Mesodermal cell (in vitro differentiated cells): ENCODE data around the gene OTUD4.
"Not testable (repeated sequence)": the region's sequence is repeated elsewhere in the genome, so short reads cannot be mapped to it uniquely, and the experiment has no call there.

ENCODE experiments used
- H3K27ac ChIP-seq: 2 replicates; pipeline ENCODE4 v1.7.0; 2013; ENCODE audit warnings: mild to moderate bottlenecking, low read depth, low read length, moderate library complexity; ENCODE audit not compliant: severe bottlenecking
- H3K36me3 ChIP-seq: 2 replicates; pipeline ENCODE4 v1.7.1; 2013; ENCODE audit warnings: mild to moderate bottlenecking, low read length, moderate library complexity; ENCODE audit not compliant: control insufficient read depth, insufficient read depth
- H3K4me1 ChIP-seq: one replicate; pipeline ENCODE4 v1.7.1; 2013; ENCODE audit warnings: mild to moderate bottlenecking, low read length; ENCODE audit not compliant: insufficient read depth, control insufficient read depth, poor library complexity, severe bottlenecking
- H3K4me3 ChIP-seq: 2 replicates; pipeline ENCODE4 v1.7.0; 2013; ENCODE audit warnings: low read length, control low read depth, mild to moderate bottlenecking; ENCODE audit not compliant: insufficient read depth, poor library complexity, severe bottlenecking; ENCODE audit errors: extremely low read depth
- H3K9me3 ChIP-seq: 2 replicates; pipeline ENCODE4 v1.7.1; 2013; ENCODE audit warnings: mild to moderate bottlenecking, low read length, moderate library complexity; ENCODE audit not compliant: control insufficient read depth
- WGBS, 2 experiments: methylation state at CpG; one replicate each; pipeline ENCODE4 v1.1.5; 2013; ENCODE audit warnings: missing lambda C conversion rate in 2 of 2; ENCODE audit not compliant: insufficient coverage in 2 of 2; 5-methylcytosine and 5-hydroxymethylcytosine counted together

Gene OTUD4

DNA sequence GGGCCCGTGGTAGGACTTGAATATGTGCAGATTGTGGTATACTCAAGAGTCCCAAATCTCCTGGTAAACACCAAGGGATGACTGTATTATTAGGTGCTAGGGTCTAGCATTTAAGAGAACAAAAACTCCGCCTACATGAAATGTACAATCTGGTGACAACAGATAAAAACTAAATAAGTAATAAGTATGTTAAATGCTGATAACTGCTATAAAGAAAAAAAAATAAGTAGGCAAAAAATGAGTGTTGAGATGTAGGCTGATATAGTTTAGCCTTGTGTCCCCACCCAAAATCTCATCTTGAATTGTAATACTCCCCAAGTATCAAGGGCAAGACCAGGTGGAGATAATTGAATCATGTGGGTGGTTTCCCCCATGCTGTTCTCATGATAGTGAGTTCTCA, 23.4 kb downstream of the OTUD4 start:
- no peak overlapping the region for H3K4me3 ChIP-seq
- peaks cover 64% of the 10 kb centered on the region for H3K36me3 ChIP-seq
- 100% methylated on average over 1 of the region's 2 CpGs; no CpG with 5 or more reads in 1 of the 2 experiments for whole genome bisulfite sequencing, 2 experiments
- H3K9me3 ChIP-seq = no peaks in the 10 kb centered on the region
- H3K4me1 ChIP-seq = no peaks in the 10 kb centered on the region
- H3K27ac ChIP-seq = no peak overlapping the region

DNA sequence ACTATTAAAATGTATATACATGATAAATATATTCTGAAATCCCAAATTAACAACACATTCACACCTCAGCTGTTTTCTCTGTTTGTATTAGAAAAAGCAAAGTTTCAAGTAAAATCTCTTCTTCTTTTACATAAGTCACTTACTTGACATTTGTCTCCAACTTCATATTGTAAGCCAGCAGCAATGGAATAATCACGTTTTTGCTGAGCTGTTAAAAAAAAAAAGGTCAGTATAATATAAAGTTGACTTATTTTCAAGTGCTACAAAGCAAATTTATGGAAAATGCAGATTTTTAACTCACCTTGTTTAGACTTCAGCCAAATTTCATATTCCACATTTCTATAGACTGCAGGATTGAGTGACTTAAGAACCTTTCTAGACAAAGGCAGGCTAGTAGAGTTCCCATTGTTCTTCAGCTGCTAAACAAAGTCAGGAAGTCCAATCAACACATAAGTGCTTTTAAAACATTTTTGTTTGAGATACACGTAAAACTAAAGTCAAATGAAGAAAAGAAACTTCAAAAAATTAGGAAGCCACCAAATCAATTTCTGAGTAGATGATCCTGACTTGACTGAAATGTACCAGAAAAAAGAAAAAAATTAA, 25.0 kb downstream of the OTUD4 start:
- H3K4me3 ChIP-seq = no peak overlapping the region
- no peaks in the 10 kb centered on the region for H3K9me3 ChIP-seq
- WGBS, 2 experiments = no CpG with 5 or more reads among the region's 2 CpGs
- no peaks in the 10 kb centered on the region for H3K4me1 ChIP-seq
- H3K36me3 ChIP-seq = peaks cover 65% of the 10 kb centered on the region
- H3K27ac ChIP-seq = no peak overlapping the region

DNA sequence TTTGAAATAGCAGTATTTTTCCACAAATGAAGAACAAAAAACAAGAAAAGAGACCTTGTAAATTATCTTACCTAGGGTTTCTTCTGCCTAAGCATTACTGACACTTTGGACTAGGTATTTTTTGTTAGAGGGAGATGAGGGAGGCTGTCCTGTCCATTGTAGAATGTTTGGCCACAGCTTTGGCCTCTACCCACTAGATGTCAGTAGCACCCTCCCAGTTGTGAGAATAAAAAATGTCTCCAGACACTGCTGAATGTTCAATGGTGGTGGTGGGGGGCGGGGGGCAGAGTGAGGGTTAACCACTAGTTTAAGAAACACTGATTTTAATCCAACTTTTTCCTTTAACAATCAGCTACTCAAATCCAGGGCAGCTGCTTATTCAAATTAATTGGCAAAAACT, 25.8 kb downstream of the OTUD4 start:
- peaks cover 63% of the 10 kb centered on the region for H3K36me3 ChIP-seq
- no CpG with 5 or more reads among the region's 1 CpG for WGBS, 2 experiments

DNA sequence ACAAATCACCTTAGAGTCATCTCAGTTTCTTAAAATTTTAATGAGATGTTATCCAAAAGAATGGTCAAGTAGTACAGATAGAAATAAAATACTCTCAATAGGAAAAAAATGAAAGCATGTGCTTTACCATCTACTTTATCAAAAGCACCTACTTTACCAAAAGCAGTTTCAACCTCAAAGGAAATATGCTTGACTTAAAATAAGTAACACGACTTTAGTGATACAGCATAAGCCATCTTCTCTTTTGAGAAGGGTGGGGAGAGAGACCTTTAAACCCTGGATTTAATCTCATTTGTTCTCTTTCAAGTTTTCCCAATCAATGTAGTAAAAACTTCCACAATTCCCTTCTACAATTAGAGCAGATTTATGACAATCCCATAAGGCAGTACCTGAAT, 26.5 kb downstream of the OTUD4 start:
- H3K36me3 ChIP-seq = peaks cover 66% of the 10 kb centered on the region
- H3K27ac ChIP-seq = no peak overlapping the region
- no peaks in the 10 kb centered on the region for H3K4me1 ChIP-seq
- whole genome bisulfite sequencing, 2 experiments = no CpG with 5 or more reads among the region's 1 CpG
- no peaks in the 10 kb centered on the region for H3K9me3 ChIP-seq
- H3K4me3 ChIP-seq = no peak overlapping the region

More for the DNA sequence above, 25.8 kb downstream of the OTUD4 start:
- H3K4me1 ChIP-seq = no peaks in the 10 kb centered on the region
- no peak overlapping the region for H3K27ac ChIP-seq
- no peaks in the 10 kb centered on the region for H3K9me3 ChIP-seq
- no peak overlapping the region for H3K4me3 ChIP-seq

DNA sequence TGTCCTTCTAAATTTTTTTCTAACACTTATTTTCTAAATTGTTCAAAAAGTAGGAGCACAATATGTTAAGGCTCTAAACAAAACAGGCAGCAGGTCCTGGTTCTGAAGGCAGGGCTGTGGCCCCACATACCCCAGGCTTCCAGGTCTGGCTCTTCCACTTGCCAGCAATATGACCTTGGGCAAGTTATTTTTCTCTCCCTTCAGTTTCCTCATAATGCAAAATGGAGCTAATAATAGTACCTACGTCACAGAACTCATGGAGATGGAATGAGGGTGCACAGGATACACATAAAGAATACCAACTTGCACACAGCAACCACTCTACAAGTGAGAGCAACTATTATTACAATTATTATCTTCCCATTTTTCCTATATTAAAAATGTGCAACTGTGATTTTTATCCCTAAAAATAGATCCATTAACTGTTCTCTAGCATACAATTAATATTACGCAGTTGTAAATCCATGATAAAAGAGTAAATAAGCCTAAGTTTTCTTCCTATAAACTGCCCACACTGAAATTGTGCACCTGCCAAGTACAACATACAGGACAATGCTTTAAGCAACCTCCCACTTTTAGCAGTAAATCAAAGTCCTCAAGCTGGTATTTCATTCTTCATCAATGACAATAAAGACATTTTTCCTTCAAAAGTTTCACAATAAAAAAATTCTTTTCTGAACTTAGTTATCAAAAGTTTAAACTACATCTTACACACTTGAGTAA, 27.0 kb downstream of the OTUD4 start:
- no peak overlapping the region for H3K4me3 ChIP-seq
- no peak overlapping the region for H3K27ac ChIP-seq
- H3K36me3 ChIP-seq = peaks cover 63% of the 10 kb centered on the region
- H3K4me1 ChIP-seq = no peaks in the 10 kb centered on the region
- WGBS, 2 experiments = 92% methylated on average over 2 of the region's 2 CpGs; no CpG with 5 or more reads in 1 of the 2 experiments
- no peaks in the 10 kb centered on the region for H3K9me3 ChIP-seq

DNA sequence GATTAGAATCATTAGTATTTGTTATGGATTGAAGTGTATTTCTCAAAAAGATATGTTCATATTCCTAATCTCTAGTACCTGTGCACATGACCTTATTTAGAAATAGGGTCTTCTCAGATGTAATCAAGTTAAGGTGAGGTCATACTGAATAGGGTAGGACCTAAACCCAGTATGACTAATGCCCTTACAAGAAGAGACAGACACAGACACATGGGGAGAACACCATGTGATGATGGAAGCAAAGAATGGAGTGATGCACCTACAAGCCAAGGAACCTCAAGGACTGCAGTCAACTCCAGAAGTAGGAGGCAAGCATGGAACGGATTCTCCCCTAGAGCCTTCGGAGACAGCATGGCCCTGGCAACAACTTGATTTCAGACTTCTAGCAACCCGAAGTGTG, 31.4 kb downstream of the OTUD4 start:
- H3K27ac ChIP-seq = no peak overlapping the region
- 83 to 97% methylated on average over 1 to 2 of the region's 3 CpGs for WGBS, 2 experiments
- no peaks in the 10 kb centered on the region for H3K9me3 ChIP-seq
- no peaks in the 10 kb centered on the region for H3K4me1 ChIP-seq
- peaks cover 69% of the 10 kb centered on the region for H3K36me3 ChIP-seq
- H3K4me3 ChIP-seq = no peak overlapping the region

DNA sequence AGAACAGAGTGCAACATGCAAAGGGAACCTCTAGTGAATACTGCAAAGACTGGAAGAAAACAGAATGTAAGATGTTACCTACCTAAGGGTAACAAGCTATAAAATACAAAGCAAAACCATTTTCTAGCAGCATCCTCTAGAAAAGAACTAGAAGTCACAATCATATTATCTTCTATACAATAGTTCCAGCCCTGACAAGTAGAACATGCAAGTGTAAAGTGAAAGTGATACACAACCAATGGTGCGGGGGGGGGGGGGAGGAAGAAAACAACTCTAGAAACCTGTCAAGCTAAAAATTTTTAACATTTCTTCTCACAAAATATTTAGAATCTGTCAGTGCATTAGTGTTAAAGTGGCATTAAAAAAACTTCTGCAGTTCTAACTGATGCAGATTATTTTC, 44.2 kb downstream of the OTUD4 start:
- H3K4me1 ChIP-seq, H3K27ac ChIP-seq, H3K4me3 ChIP-seq, H3K9me3 ChIP-seq: not testable (repeated sequence)
- H3K36me3 ChIP-seq = peaks cover 43% of the 10 kb centered on the region
- no CpG with 5 or more reads among the region's 1 CpG for WGBS, 2 experiments

DNA sequence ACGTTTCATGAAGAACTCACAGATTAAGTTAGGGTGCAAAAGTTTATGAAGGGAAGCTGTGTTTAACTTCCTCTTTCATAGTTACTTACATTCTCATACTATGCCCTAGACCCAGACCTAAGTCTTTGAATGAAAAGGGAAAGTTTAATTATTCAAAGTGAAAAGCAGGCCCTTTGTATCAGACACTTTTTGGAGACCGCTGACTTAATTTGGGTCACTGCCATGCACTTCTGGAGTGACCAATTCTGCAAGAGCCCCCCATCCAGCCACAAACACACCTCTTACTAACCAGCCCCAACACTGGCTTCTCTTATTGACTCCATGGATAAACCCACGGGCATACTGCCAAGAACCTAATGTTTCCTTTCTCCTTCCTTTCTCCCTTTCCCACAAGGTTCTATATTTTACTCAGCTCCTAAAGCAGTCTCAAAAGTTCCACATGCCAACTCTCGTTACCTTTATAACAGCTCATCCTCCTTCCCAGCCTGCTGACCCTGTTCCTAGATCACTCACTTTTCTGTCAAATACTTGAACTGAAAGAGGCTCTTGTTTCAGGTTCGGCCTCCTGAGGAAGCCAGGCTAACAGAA, 47.8 kb downstream of the OTUD4 start:
- Histone ChIP-seq H3K4me1 (no peaks in the 10 kb centered on the region), H3K4me3 (no peak overlapping the region), H3K9me3 (no peaks in the 10 kb centered on the region), H3K27ac (peak overlapping the region; percentile 29), H3K36me3 (peaks cover 30% of the 10 kb centered on the region)
- WGBS, 2 experiments = 94 to 96% methylated on average over 3 of the region's 5 CpGs

DNA sequence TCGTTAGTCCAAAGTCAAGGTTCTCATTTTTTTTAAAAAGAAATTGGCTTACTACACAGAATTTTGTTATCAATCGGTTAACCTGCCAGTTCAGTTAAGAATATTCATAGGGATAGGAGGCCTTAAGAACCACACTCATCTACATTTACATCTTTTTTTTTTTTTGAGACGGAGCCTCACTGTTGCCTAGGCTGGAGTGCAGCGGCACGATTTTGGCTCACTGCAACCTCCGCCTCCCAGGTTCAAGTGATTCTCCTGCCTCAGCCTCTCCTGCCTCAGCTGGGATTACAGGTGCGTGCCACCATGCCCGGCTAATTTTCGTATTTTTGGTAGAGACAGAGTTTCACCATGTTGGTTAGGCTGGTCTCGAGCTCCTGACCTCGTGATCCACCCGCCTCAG, 48.5 kb downstream of the OTUD4 start:
- Histone ChIP-seq H3K4me1 (no peaks in the 10 kb centered on the region), H3K9me3 (no peaks in the 10 kb centered on the region), H3K27ac (no peak overlapping the region), H3K36me3 (peaks cover 29% of the 10 kb centered on the region), H3K4me3 (no peak overlapping the region)
- WGBS, 2 experiments = 91% methylated on average over 7 to 10 of the region's 12 CpGs

DNA sequence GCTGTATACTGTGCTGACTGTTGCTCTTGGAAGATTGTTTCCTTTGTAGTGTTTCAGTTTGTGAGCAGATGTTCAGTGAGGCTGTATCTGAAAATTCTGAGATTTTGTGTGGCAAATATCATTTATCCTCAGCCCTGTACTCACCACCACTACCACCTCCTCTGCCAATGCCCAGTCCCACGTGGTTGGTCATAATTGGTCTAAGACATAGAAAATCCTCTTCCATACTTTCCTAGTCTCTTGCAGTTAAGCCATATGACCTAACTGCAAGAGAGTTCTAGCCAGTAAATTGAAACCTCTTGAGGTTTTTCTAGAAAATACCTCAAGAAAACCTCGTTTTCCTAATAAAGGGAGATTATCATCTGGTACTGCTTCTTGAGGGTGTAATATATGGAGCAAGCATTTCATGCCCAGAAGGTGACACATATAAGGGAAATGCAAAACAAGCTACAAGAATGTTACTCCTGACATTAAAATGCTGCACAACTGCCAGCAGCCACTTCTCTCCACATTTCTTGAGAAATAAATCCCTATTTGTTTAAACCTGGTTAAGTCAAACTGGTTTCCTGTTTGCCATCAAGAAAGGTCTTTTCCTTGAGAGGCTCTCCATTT, 49.5 kb downstream of the OTUD4 start:
- 86% methylated on average over 1 of the region's 2 CpGs; no CpG with 5 or more reads in 1 of the 2 experiments for WGBS, 2 experiments
- H3K9me3 ChIP-seq = no peaks in the 10 kb centered on the region
- peaks cover 38% of the 10 kb centered on the region for H3K36me3 ChIP-seq
- no peak overlapping the region for H3K4me3 ChIP-seq
- H3K27ac ChIP-seq = peak overlapping the region; percentile 7
- no peaks in the 10 kb centered on the region for H3K4me1 ChIP-seq

DNA sequence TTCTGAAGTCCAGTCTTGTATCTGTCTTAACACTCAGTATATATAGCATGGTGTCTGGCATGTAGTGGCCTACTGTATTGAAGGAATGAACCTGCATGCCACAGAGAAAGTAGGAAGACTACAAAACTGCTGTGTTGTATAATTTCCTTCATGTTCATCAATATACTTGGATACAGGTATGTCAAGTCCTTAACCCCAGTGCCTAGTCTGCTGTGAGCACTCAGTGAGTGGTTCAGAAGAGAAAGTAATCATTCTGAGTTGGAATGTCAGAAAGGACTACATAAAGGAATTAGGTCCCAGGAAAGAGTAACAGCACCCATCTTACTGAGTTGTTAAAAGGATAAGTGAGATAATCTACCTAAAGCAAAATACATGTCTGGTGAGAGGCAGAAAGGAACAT, 50.3 kb downstream of the OTUD4 start:
- H3K4me1 ChIP-seq = no peaks in the 10 kb centered on the region
- H3K27ac ChIP-seq = no peak overlapping the region
- H3K36me3 ChIP-seq = peaks cover 43% of the 10 kb centered on the region
- no peaks in the 10 kb centered on the region for H3K9me3 ChIP-seq
- H3K4me3 ChIP-seq = no peak overlapping the region
